A549 (cell line): Measurements from ENCODE around the gene VPS29. TPM values are rescaled to one million over a fixed set of nuclear protein-coding genes. Genes with fewer than 3 reads are reported as not detected.
A peak's percentile ranks its signal among the peaks of the same experiment; 100 is the strongest.

Experiments
- ATAC-seq, 2 experiments: fragments of 200-7000 bp in 1 of 2; fragments of >200 bp in 1 of 2; cut with Nextera tagmentation in 1 of 2; cut with Tn5 transposase in 1 of 2; 3 replicates each; pipeline versions ENCODE4 v1.8.0 to v1.9.1; 2018 to 2020; ENCODE audit warnings: mild to moderate bottlenecking in 1 of 2, moderate library complexity in 1 of 2
- CTCF ChIA-PET: fragments of 300-600 bp; sonication (Branson Sonifier 250); formaldehyde crosslinking; extraction: SDS; loops from one replicate; lab custom pipeline; 2021; ENCODE audit warnings: antibody characterized with exemption, inconsistent platforms; lab: Yijun Ruan, JAX
- POLR2A ChIA-PET: fragments of 350-600 bp; formaldehyde crosslinking; extraction: SDS; loops from one replicate; lab custom pipeline; 2021; ENCODE audit warnings: antibody characterized with exemption, inconsistent platforms; lab: Yijun Ruan, JAX
- DNase-seq, 2 experiments: peaks; one replicate each; pipeline versions ENCODE4 v3.0.0 to v3.0.0-alpha.2; 2011 to 2016; ENCODE audit warnings: low read depth in 1 of 2, low spot score in 1 of 2
- FAIRE-seq: peaks from 2 replicates; lab custom pipeline; 2011; peaks lifted over from hg19 to GRCh38; lab: Jason Lieb, UNC
- H3K27ac ChIP-seq, 2 experiments: fragments of >200 bp; sonication (Bioruptor Twin); formaldehyde crosslinking; 3 replicates each; pipeline ENCODE4 v1.5.1; 2016 to 2017
- H3K4me1 ChIP-seq: fragments of >200 bp; sonication (Bioruptor Twin); formaldehyde crosslinking; 3 replicates; pipeline ENCODE4 v1.6.1; 2016
- H3K4me2 ChIP-seq: fragments of >200 bp; sonication (Bioruptor Twin); formaldehyde crosslinking; 3 replicates; pipeline ENCODE4 v1.6.1; 2016
- H3K4me3 ChIP-seq: fragments of >200 bp; sonication (Bioruptor Twin); formaldehyde crosslinking; 3 replicates; pipeline ENCODE4 v1.5.1; 2016
- H3K9me3 ChIP-seq: fragments of >200 bp; sonication (Bioruptor Twin); formaldehyde crosslinking; 3 replicates; pipeline ENCODE4 v1.6.1; 2016
- BHLHE40 ChIP-seq: IDR thresholded peaks from 2 replicates; pipeline ENCODE4 v1.6.1; 2012; ENCODE audit warnings: low read depth, low read length, inconsistent platforms
- CEBPB ChIP-seq, 2 experiments: fragments of >200 bp in 1 of 2; sonication (Bioruptor Twin) in 1 of 2; formaldehyde crosslinking in 1 of 2; IDR thresholded peaks; 2 replicates each; pipeline ENCODE4 v1.6.1; 2012 to 2016
- EHF ChIP-seq: fragments of 250-450 bp; sonication (Bioruptor Pico); IDR thresholded peaks from 2 replicates; pipeline ENCODE4 v1.5.0; 2020; ENCODE audit warnings: mild to moderate bottlenecking
- EHMT2 ChIP-seq: fragments of 200-600 bp; sonication (generic); IDR thresholded peaks from 2 replicates; pipeline ENCODE4 v1.6.1; 2016; ENCODE audit warnings: antibody characterized with exemption, low read depth, mild to moderate bottlenecking, moderate library complexity
- ESRRA ChIP-seq: fragments of 150-350 bp; IDR thresholded peaks from 2 replicates; pipeline ENCODE4 v1.6.1; 2014; ENCODE audit warnings: mild to moderate bottlenecking, low read length, borderline replicate concordance
- FOSB ChIP-seq: fragments of 250-450 bp; sonication (Bioruptor Pico); IDR thresholded peaks from 2 replicates; pipeline ENCODE4 v1.5.0; 2020; ENCODE audit warnings: mild to moderate bottlenecking, moderate library complexity
- FOXS1 ChIP-seq: fragments of 250-450 bp; sonication (Bioruptor Pico); IDR thresholded peaks from 2 replicates; pipeline ENCODE4 v1.5.0; 2020; ENCODE audit warnings: mild to moderate bottlenecking, moderate library complexity
- HEYL ChIP-seq: fragments of 250-450 bp; sonication (Bioruptor Pico); IDR thresholded peaks from 2 replicates; pipeline ENCODE4 v1.8.0; 2021; ENCODE audit warnings: mild to moderate bottlenecking, moderate library complexity
- JUN ChIP-seq, 2 experiments: fragments of >200 bp; sonication (Bioruptor Twin); formaldehyde crosslinking; IDR thresholded peaks; 2 replicates in 1 of 2; 3 replicates in 1 of 2; pipeline ENCODE4 v1.6.1; 2016 to 2017
- MAFK ChIP-seq: fragments of 450-650 bp; IDR thresholded peaks from 2 replicates; pipeline ENCODE4 v1.6.1; 2014; ENCODE audit not compliant: partially characterized antibody
- MAZ ChIP-seq: fragments of 150-350 bp; IDR thresholded peaks from 2 replicates; pipeline ENCODE4 v1.6.1; 2014; ENCODE audit warnings: antibody characterized with exemption, low read depth, low read length, borderline replicate concordance
- PHF8 ChIP-seq: fragments of 200-600 bp; sonication (generic); IDR thresholded peaks from 2 replicates; pipeline ENCODE4 v1.6.1; 2016; ENCODE audit warnings: low read depth, mild to moderate bottlenecking, antibody characterized with exemption, moderate library complexity, borderline replicate concordance
- RCOR1 ChIP-seq: fragments of 150-350 bp; IDR thresholded peaks from 2 replicates; pipeline ENCODE4 v1.6.1; 2014; ENCODE audit warnings: antibody characterized with exemption, low read length, low read depth
- RFX5 ChIP-seq: fragments of 450-650 bp; IDR thresholded peaks from 2 replicates; pipeline ENCODE4 v1.7.1; 2014; ENCODE audit warnings: antibody characterized with exemption, mild to moderate bottlenecking, moderate library complexity
- ZC3H11A ChIP-seq: fragments of 450-650 bp; IDR thresholded peaks from 2 replicates; pipeline ENCODE4 v1.6.1; 2014; ENCODE audit warnings: antibody characterized with exemption, mild to moderate bottlenecking
- ZFP36 ChIP-seq: fragments of 450-650 bp; IDR thresholded peaks from 2 replicates; pipeline ENCODE4 v1.6.1; 2014; ENCODE audit warnings: borderline replicate concordance; ENCODE audit not compliant: partially characterized antibody
- ZSCAN20 ChIP-seq: fragments of 250-450 bp; sonication (Bioruptor Pico); IDR thresholded peaks from 2 replicates; pipeline ENCODE4 v1.8.0; 2022; ENCODE audit warnings: mild to moderate bottlenecking, moderate library complexity
- WGBS: methylation state at CpG from one replicate; pipeline ENCODE4 v1.1.6; 2017; ENCODE audit errors: missing lambda C conversion rate; 5-methylcytosine and 5-hydroxymethylcytosine counted together
- polyA plus RNA-seq, 4 experiments: library from polyadenylated mRNA; depleted of rRNA in 3 of 4; stranded (reverse); fragments of >200 nt; fragmentation: RNase III in 1 of 4; extraction: RNeasy Plus Mini Kit Qiagen cat#74134 plus additional on column Dnase treatment in 1 of 4; gene quantifications; 2 replicates in 3 of 4; 3 replicates in 1 of 4; pipeline ENCODE4 v1.2.3, GENCODE V29; 2011 to 2017
- TF ChIP-seq, protein P1 (sequence below): fragments of >200 bp; sonication (Bioruptor Twin); formaldehyde crosslinking; IDR thresholded peaks from 2 replicates; pipeline ENCODE4 v1.6.1; 2016
- TF ChIP-seq, protein P2 (sequence below): fragments of 150-350 bp; IDR thresholded peaks from 2 replicates; pipeline ENCODE4 v1.6.1; 2014; ENCODE audit warnings: low read depth, mild to moderate bottlenecking, low read length
- TF ChIP-seq, protein P3 (sequence below): fragments of >200 bp; sonication (Bioruptor Twin); formaldehyde crosslinking; IDR thresholded peaks from 3 replicates; pipeline ENCODE4 v1.5.1; 2016

The VPS29 gene
- polyA plus RNA-seq, 2 of the 4 experiments (the other 2 are of a cell fraction), result 183 to 230 TPM

DNA sequence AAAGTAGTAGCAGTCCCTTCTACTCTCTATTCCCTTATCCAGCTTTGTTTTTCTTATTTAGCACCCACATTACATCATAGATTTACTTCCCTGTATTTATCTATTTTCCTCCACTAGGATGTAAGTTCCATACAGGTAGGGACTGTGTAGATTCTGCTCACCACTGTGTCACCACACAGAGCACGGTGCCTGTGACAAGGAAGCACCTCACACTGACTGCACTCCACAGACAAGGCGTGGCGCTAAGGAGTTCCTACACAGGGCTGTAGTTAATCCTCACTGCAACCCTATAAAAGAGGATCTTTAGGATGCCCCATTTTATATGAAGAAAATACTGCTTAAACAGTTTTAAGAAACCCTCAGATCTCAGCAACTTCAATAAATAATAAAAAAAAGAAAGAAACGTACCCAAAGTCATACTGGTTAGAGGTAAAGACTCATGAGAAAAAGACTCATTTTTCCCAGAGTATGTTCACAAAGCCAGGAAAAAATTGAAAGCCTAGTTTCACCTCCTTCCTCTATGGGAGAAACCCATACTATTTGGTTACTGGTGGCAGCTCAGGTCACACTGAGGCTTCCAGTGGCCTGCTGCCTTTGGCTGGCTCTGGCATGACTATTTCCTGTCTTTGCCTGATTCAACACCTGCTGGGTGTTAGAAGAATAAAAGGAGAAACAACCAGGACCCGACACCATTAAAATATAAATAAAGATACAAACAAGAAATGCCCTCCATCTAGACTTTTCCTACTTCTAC is 37.1 kb upstream of the VPS29 start:
- TF ChIP-seq, protein P1, sequence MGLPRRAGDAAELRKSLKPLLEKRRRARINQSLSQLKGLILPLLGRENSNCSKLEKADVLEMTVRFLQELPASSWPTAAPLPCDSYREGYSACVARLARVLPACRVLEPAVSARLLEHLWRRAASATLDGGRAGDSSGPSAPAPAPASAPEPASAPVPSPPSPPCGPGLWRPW, result no peak
- TF ChIP-seq ESRRA (no peak), MAFK (no peak), ZFP36 (no peak), FOSB (no peak), RCOR1 (no peak), CEBPB (IDR thresholded peaks at IDR 0.05) (no peak), FOXS1 (CRISPR knock-in tag) (no peak), MAZ (no peak), JUN (IDR thresholded peaks at IDR 0.05) (no peak), EHF (CRISPR knock-in tag) (no peak), EHMT2 (no peak), PHF8 (no peak), ZSCAN20 (no peak), HEYL (CRISPR knock-in tag) (no peak), ZC3H11A (no peak), RFX5 (no peak)
- TF ChIP-seq, all 56 proteins: peak for 0
- ChIA-PET POLR2A (no interaction called here), CTCF (interaction anchor here (0.6 to 2.4 kb wide), 10 partner anchors 10 to 70 kb away, joined by 3 to 14 read pairs (median 4); partner anchors contain the start of gene FAM216A)
- 87% methylated on average over 5 of the region's 5 CpGs for WGBS
- no peak overlapping the region for H3K4me3 ChIP-seq
- no peak overlapping the region for H3K4me2 ChIP-seq
- peaks cover 3% of the 10 kb centered on the region; the same call in 2 of the 3 replicates for H3K4me1 ChIP-seq
- DNase-seq, result no peak
- ATAC-seq, result peak; percentile 30 to 47; a peak in 2 of 6 replicates
- H3K27ac ChIP-seq, result no peak overlapping the region
- FAIRE-seq, result no peak
- no peaks in the 10 kb centered on the region for H3K9me3 ChIP-seq

DNA sequence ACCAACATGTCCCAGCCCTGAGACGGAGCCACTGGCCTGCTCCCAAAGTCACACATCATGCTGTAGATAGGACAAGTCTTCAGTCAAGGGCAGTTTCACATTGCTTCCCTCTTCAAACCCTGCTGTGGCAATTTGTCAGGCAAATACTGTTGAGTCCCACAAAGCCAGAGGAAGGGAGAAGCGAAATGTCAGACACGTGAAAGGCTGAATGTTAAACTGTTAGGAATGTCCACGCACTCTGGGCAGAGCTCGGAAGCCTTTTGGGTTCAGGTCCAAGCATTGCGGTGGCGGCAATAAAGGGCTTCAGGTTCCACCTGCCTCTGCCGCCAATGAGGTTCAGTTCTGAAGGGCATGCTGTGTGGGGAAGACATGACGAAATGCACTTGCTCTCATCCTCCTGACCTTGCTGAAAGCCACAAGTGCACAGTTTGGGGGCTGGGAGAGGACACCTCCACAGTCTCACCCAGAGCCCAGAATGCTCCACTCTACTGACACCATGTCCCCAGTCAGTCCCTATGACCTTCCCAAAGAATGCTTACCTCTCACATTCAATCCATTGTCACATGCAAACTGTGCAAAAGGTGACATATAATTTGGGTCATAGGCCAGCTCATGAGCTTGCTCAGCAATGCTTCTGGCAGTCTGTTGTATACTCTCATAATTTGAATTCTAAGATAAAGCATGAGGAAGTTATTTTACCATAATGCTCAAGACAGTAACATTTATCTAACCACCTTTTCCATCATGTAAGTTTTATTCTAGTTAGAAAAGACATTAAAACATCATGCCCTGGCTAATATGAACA is 35.9 kb upstream of the VPS29 start:
- CTCF ChIA-PET, result interaction anchor here (1.1 to 2.4 kb wide), 6 partner anchors 10 to 69 kb away, joined by 3 to 14 read pairs (median 4); partner anchors contain the start of gene FAM216A

More for the DNA sequence above, 35.9 kb upstream of the VPS29 start:
- FAIRE-seq (no peak), DNase-seq (no peak), ATAC-seq (no peak)
- Histone ChIP-seq H3K4me3 (no peak overlapping the region), H3K9me3 (no peaks in the 10 kb centered on the region), H3K27ac (no peak overlapping the region), H3K4me1 (peaks cover 10% of the 10 kb centered on the region), H3K4me2 (no peak overlapping the region)
- POLR2A ChIA-PET, result no interaction called here
- WGBS, result 91% methylated on average over 9 of the region's 9 CpGs
- TF ChIP-seq, protein P2, sequence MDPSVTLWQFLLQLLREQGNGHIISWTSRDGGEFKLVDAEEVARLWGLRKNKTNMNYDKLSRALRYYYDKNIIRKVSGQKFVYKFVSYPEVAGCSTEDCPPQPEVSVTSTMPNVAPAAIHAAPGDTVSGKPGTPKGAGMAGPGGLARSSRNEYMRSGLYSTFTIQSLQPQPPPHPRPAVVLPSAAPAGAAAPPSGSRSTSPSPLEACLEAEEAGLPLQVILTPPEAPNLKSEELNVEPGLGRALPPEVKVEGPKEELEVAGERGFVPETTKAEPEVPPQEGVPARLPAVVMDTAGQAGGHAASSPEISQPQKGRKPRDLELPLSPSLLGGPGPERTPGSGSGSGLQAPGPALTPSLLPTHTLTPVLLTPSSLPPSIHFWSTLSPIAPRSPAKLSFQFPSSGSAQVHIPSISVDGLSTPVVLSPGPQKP, result no peak
- TF ChIP-seq, protein P3, sequence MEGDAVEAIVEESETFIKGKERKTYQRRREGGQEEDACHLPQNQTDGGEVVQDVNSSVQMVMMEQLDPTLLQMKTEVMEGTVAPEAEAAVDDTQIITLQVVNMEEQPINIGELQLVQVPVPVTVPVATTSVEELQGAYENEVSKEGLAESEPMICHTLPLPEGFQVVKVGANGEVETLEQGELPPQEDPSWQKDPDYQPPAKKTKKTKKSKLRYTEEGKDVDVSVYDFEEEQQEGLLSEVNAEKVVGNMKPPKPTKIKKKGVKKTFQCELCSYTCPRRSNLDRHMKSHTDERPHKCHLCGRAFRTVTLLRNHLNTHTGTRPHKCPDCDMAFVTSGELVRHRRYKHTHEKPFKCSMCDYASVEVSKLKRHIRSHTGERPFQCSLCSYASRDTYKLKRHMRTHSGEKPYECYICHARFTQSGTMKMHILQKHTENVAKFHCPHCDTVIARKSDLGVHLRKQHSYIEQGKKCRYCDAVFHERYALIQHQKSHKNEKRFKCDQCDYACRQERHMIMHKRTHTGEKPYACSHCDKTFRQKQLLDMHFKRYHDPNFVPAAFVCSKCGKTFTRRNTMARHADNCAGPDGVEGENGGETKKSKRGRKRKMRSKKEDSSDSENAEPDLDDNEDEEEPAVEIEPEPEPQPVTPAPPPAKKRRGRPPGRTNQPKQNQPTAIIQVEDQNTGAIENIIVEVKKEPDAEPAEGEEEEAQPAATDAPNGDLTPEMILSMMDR, result no peak
- no peak for TF ChIP-seq BHLHE40
